Activated naive CD8-positive, alpha-beta T cell treated with anti-CD3 and anti-CD28 coated beads, Interleukin-2, amount 10 ng/mL, durations not matched to agents 7 days and 5 days (primary cell): ENCODE data around the gene CCDC188. TPM values are rescaled to one million over a fixed set of nuclear protein-coding genes. Genes with fewer than 3 reads are reported as not detected.

Experiments
- microRNA-seq: library from miRNA; unstranded; fragments of <30 nt; microRNA quantifications from one replicate; pipeline ENCODE4 v1.2.0, GENCODE V29; 2022
- total RNA-seq, 2 experiments: library from RNA; stranded (reverse); gene quantifications; one replicate each; pipeline ENCODE4 v1.2.3, GENCODE V29; 2021

Gene CCDC188
- total RNA-seq, 2 experiments from 2014 or later, result 0.51 TPM; not detected in 1

Small RNA genes lying within 50 kb of the gene (microRNA-seq; reads per million reads assigned to microRNA genes)
- gene MIR6816, result not detected

Other genes starting within 250 kb of the CCDC188 start
- gene COMT, start 209.3 kb downstream of the CCDC188 start, total RNA-seq, result 10 to 100 TPM; 68.6 to 70.0 TPM
- gene TXNRD2, start 209.2 kb downstream of the CCDC188 start, total RNA-seq, result 10 to 100 TPM; 20.7 to 20.8 TPM
- gene ARVCF, start 134.2 kb downstream of the CCDC188 start, total RNA-seq, result 1 to 10 TPM; 1.5 to 1.6 TPM
- 10 to 100 TPM; 40.7 to 41.2 TPM for gene TANGO2, start 129.9 kb downstream of the CCDC188 start, total RNA-seq
- 10 to 100 TPM; 54.3 to 54.5 TPM for gene DGCR8, start 70.8 kb downstream of the CCDC188 start, total RNA-seq
- 100 to 1,000 TPM; 190 to 203 TPM for gene RANBP1, start 35.0 kb downstream of the CCDC188 start, total RNA-seq
- 100 to 1,000 TPM; 107 to 118 TPM for gene TRMT2A, start 33.8 kb downstream of the CCDC188 start, total RNA-seq
- gene ZDHHC8, start 19.3 kb downstream of the CCDC188 start, total RNA-seq, result 10 to 100 TPM; 64.1 to 66.9 TPM
- gene RTN4R, start 117.3 kb upstream of the CCDC188 start, total RNA-seq, result 1 to 10 TPM; 5.7 to 6.1 TPM
- 10 to 100 TPM; 39.7 to 45.7 TPM for gene DGCR6L, start 169.0 kb upstream of the CCDC188 start, total RNA-seq
- gene ZNF74, start 243.1 kb upstream of the CCDC188 start, total RNA-seq, result 10 to 100 TPM; 10.7 to 13.3 TPM